Transverse colon (tissue), 4 donors: Measurements from ENCODE around the gene ZCCHC7. TPM values are rescaled to one million over a fixed set of nuclear protein-coding genes. Genes with fewer than 3 reads are reported as not detected.
"Not testable (repeated sequence)": the region's sequence is repeated elsewhere in the genome, so short reads cannot be mapped to it uniquely, and the experiment has no call there.

ENCODE experiments used
- DNase-seq: peaks from one replicate; pipeline ENCODE4 v3.0.0-alpha.2; 2019
- H3K27ac ChIP-seq, 4 donors: fragments of 200-600 bp; sonication (generic); 2 replicates each; pipeline ENCODE4 v1.5.1; 2016 to 2018; ENCODE audit warnings: inconsistent platforms in 4 of 4
- H3K27me3 ChIP-seq: fragments of 200-600 bp; sonication (generic); 2 replicates; pipeline ENCODE4 v1.5.1; 2017; ENCODE audit warnings: inconsistent platforms
- H3K36me3 ChIP-seq, 4 donors: fragments of 200-600 bp; sonication (generic); 2 replicates each; pipeline ENCODE4 v1.5.1; 2017 to 2019; ENCODE audit warnings: inconsistent platforms in 4 of 4
- H3K4me1 ChIP-seq, 4 donors: fragments of 200-600 bp; sonication (generic); 2 replicates each; pipeline ENCODE4 v1.5.1; 2017 to 2020; ENCODE audit warnings: inconsistent platforms in 4 of 4
- H3K4me3 ChIP-seq, 4 donors: fragments of 200-600 bp; sonication (generic); 1 replicate in 1 of 4; 2 replicates in 3 of 4; pipeline versions ENCODE4 v1.5.1 to v1.6.1; 2017 to 2019; ENCODE audit warnings: inconsistent platforms in 4 of 4
- H3K9me3 ChIP-seq, 2 donors: fragments of 200-600 bp; sonication (generic); 2 replicates each; pipeline ENCODE4 v1.5.1; 2017 to 2019; ENCODE audit warnings: inconsistent platforms in 2 of 2
- EP300 ChIP-seq: sonication (generic); formaldehyde crosslinking; IDR thresholded peaks from one replicate; pipeline ENCODE4 v1.6.1; 2017; ENCODE audit warnings: antibody characterized with exemption, low read depth
- POLR2A ChIP-seq: fragments of 450-650 bp; IDR thresholded peaks from one replicate; pipeline ENCODE4 v1.6.1; 2016; ENCODE audit warnings: antibody characterized with exemption, mild to moderate bottlenecking, moderate library complexity
- POLR2AphosphoS5 ChIP-seq, 3 donors: sonication (generic); formaldehyde crosslinking; IDR thresholded peaks; one replicate each; pipeline ENCODE4 v1.6.1; 2016; ENCODE audit warnings: antibody characterized with exemption in 3 of 3
- WGBS, 2 donors: methylation state at CpG; one replicate each; pipeline ENCODE4 v1.1.5; 2018; ENCODE audit warnings: low coverage in 1 of 2; 5-methylcytosine and 5-hydroxymethylcytosine counted together
- in situ Hi-C, 4 donors: fragments of 200-750 bp; cut with MboI; loops; one replicate each; pipeline versions ENCODE4 v1.15.0 to v1.15.1; 2017; ENCODE audit warnings: low sequenced_read_pairs in 3 of 4, low pct_ligation_motif_present in 1 of 4, low pct_unique_long_range_greater_than_20kb in 1 of 4
- intact Hi-C: fragments of 100-400 bp; cut with DNase I; formaldehyde crosslinking; loops from one replicate; pipeline ENCODE4 v1.15.1; 2023; ENCODE audit warnings: low total_unique reads
- total RNA-seq, 4 donors: library from RNA; depleted of rRNA; stranded (reverse); fragments of >200 nt; gene quantifications; one replicate each; pipeline ENCODE4 v1.1.0, GENCODE V29; 2016
- TF ChIP-seq, protein P1 (sequence below), 5 experiments: fragments of 200-600 bp in 3 of 5; fragments of 450-650 bp in 2 of 5; sonication (generic) in 3 of 5; IDR thresholded peaks; 1 replicate in 2 of 5; 2 replicates in 3 of 5; pipeline ENCODE4 v1.5.1; 2016 to 2017; ENCODE audit warnings: antibody characterized with exemption in 5 of 5, inconsistent platforms in 3 of 5, mild to moderate bottlenecking in 2 of 5, moderate library complexity in 1 of 5

ZCCHC7 gene
- total RNA-seq, result 10 to 100 TPM; 13.2 to 43.0 (median 16.5) TPM

DNA sequence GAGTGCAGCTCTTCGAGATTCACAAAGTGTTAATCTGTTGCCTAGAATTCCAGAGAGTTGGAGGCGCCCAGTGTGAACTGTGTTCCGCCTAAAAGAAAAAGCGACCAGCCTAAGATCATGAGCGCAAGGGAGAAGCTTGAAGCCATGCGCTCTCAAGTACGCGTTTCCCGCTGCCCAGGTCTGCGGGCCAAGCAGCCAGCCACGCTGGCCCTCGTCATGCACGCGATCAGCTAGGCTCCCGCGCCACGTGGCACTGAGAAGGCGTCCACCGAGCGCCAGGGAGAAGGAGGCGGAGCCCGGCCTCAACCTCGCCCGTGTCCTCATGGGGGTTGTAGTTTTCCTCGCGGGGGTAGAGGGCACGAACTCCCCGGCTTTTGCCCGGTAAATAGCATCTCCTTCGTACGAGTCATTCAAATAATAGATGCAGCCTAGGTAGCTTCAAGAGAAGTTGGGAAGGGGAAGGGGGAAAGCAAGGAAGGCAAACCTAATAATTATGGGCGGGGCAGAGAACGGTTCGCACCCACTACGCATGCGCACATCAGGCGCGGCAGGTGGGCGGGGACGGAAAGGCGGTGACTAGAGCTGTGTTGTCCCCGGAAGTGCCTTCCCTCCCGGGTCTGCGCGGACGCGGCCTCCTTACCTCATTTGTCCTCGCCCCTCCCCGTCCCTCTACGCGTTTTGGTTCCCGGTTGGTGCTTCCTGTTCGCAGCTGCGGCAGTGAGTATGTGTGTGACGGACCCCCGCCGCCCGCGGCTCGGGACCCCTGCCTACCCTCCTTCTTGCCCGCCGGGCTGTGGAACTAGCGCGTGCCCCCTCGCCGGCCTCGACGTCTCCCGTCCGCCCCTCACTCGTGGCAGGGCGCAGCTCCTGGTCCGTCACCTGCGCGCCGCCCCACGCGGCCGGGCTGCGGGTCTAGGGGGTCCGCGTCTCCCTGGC is at the start of gene ZCCHC7:
Gene ZCCHC7 (plus strand): TSS at position 668 of the 936 bp plus-strand sequence.
- Histone ChIP-seq H3K27me3 (no peaks in the 10 kb centered on the region), H3K27ac (peak within 1 kb of the TSS; percentile 93 to 96 (median 95)), H3K4me3 (peak within 1 kb of the TSS; percentile 80 to 90 (median 86)), H3K36me3 (no peaks in the 10 kb centered on the region), H3K9me3 (no peaks in the 10 kb centered on the region), H3K4me1 (peaks cover 6 to 15% (median 7%) of the 10 kb centered on the region in 4 donors)
- in situ Hi-C loops, result no loop called here
- TF ChIP-seq, protein P1, sequence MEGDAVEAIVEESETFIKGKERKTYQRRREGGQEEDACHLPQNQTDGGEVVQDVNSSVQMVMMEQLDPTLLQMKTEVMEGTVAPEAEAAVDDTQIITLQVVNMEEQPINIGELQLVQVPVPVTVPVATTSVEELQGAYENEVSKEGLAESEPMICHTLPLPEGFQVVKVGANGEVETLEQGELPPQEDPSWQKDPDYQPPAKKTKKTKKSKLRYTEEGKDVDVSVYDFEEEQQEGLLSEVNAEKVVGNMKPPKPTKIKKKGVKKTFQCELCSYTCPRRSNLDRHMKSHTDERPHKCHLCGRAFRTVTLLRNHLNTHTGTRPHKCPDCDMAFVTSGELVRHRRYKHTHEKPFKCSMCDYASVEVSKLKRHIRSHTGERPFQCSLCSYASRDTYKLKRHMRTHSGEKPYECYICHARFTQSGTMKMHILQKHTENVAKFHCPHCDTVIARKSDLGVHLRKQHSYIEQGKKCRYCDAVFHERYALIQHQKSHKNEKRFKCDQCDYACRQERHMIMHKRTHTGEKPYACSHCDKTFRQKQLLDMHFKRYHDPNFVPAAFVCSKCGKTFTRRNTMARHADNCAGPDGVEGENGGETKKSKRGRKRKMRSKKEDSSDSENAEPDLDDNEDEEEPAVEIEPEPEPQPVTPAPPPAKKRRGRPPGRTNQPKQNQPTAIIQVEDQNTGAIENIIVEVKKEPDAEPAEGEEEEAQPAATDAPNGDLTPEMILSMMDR (IDR thresholded peaks at IDR 0.05), result no peak
- no peak for TF ChIP-seq EP300
- TF ChIP-seq POLR2A, result peak; percentile 96
- peak; percentile 90 to 96 (median 95) for TF ChIP-seq POLR2AphosphoS5 (IDR thresholded peaks at IDR 0.05)
- intact Hi-C loops, result no loop called here
- 0 to 5% methylated on average over 16 to 76 of the region's 82 CpGs for WGBS, 2 donors
- DNase-seq, result peak; percentile 98

DNA sequence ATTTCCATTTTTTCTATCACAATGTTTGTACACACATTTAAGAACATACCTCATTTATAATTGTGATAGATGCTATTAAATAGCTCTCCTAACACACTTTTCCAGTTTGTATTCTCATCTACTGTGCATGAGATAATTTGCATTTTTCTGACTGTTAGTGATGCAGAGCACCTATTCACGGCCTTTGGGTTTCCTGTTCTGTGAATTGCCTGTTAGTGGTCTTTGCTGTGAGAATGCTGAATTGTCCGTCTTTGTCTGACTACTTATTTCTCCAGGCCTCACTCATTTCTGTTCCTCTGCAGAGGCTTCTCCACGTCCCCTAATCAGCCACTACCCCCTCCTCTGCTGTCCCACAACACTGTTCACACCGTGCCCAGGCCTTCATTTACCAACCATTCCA is 45.6 kb upstream of the ZCCHC7 start:
- intact Hi-C loops, in situ Hi-C loops: not testable (repeated sequence)
- 67 to 71% methylated on average over 4 of the region's 4 CpGs for WGBS, 2 donors

DNA sequence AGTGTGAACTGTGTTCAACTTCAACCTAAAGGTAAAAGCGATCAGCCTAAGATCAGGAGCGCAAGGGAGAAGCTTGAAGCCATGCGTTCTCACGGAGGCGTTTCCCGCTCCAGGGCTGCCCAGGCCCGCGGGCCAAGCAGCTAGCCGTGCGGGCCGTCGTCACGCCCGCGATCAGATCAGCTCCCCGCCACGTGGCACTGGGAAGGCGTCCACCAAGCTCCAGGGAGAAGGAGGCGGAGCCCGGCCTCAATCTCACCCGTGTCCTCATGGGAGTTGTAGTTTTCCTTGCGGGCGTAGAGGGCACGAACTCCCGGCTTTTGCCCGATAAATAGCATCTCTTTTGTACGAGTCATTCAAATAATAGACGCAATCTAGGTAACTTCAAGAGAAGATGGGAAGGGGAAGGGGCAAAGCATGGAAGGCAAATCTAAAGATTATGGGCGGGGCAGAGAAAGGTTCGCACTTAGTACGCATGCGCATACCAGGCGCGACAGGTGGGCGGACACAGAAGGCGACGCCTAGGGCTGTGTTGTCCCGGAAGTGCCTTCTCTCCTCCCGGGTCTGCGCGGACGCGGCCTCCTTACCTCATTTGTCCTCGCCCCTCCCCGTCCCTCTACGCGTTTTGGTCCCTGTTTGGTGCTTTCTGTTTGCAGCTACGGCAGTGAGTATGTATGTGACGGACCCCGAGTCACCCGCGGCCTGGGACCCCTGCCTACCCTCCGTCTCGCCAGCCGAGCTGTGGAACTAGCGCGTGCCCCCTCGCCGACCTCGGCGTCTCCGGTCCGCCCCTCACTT is 40.8 kb upstream of the ZCCHC7 start:
- 5% methylated on average over 62 of the region's 63 CpGs; no CpG with 5 or more reads in 1 of the 2 donors for WGBS, 2 donors
- peak overlapping the region; percentile 88 to 96 (median 90) for H3K27ac ChIP-seq
- no peak for TF ChIP-seq EP300
- TF ChIP-seq, protein P1 (IDR thresholded peaks at IDR 0.05), result peak in 1 of 5 experiments; percentile 6
- TF ChIP-seq POLR2A, result peak; percentile 93
- peak; percentile 78 to 94 (median 91) for TF ChIP-seq POLR2AphosphoS5 (IDR thresholded peaks at IDR 0.05)
- intact Hi-C loops, result no loop called here
- no peaks in the 10 kb centered on the region for H3K27me3 ChIP-seq
- in situ Hi-C loops, result no loop called here
- H3K4me3 ChIP-seq, result peak overlapping the region; percentile 61 to 99 (median 84)
- H3K4me1 ChIP-seq, result peaks cover 3 to 30% (median 5%) of the 10 kb centered on the region in 4 donors
- peak; percentile 94 for DNase-seq
- no peaks in the 10 kb centered on the region for H3K36me3 ChIP-seq
- H3K9me3 ChIP-seq, result no peaks in the 10 kb centered on the region

More for the DNA sequence above, 45.6 kb upstream of the ZCCHC7 start:
- not testable (repeated sequence) for H3K27me3 ChIP-seq, H3K27ac ChIP-seq, H3K4me3 ChIP-seq, H3K4me1 ChIP-seq, DNase-seq, H3K9me3 ChIP-seq, H3K36me3 ChIP-seq

DNA sequence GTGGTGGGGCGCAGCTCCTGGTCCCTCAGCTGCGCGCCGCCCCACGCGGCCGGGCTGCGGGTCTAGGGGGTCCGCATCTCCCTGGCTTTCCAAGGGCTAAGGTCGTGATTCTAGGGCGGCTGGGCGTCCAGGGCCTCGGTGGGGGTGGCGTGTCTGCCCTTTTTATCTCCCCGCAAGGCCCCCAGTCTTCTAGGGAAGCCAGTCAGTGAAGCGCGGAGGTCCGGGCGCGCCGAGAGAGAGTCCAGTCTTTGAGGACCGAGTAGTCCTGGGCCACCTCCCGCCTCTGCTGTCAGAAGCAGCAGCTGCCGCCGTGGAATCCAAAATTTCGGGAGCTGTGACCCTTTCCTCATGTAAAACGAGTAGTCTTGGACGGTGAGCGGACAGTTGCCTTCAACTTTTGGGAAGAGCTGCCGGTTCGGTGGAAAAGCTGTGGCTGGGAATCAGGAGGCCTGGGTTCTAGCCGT is 40.2 kb upstream of the ZCCHC7 start:
- Histone ChIP-seq H3K4me1 (peaks cover 3 to 33% (median 5%) of the 10 kb centered on the region in 4 donors), H3K4me3 (peak overlapping the region; percentile 61 to 99 (median 84)), H3K27ac (peak overlapping the region; percentile 88 to 96 (median 90))
- peak; percentile 45 for DNase-seq
- H3K36me3 ChIP-seq, in situ Hi-C loops, H3K9me3 ChIP-seq, H3K27me3 ChIP-seq, intact Hi-C loops: not testable (repeated sequence)
- peak; percentile 24 for TF ChIP-seq POLR2A
- WGBS, 2 donors, result 0% methylated on average over 21 of the region's 32 CpGs; no CpG with 5 or more reads in 1 of the 2 donors

DNA sequence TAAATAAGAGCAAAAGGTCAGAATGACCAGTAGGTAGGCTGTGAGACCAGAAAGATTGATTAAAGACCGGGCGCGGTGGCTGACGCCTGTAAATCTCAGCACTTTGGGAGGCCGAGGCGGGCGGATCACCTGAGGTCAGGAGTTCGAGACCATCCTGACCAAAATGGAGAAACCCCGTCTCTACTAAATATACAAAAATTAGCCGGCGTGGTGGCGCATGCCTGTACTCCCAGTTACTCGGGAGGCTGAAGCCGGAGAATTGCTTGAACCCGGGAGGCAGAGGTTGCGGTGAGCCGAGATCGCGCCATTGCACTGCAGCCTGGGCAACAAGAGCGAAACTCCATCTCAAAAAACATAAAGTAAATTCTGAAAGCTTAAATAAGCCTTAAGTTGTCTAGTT is 38.9 kb upstream of the ZCCHC7 start:
- in situ Hi-C loops, intact Hi-C loops, H3K27ac ChIP-seq, DNase-seq, H3K4me3 ChIP-seq, H3K27me3 ChIP-seq, H3K36me3 ChIP-seq, H3K9me3 ChIP-seq: not testable (repeated sequence)
- 97% methylated on average over 20 of the region's 20 CpGs; no CpG with 5 or more reads in 1 of the 2 donors for WGBS, 2 donors
- H3K4me1 ChIP-seq, result peaks cover 3 to 33% (median 5%) of the 10 kb centered on the region in 4 donors
